ENCODE results near the gene KATNAL2. TPM values are rescaled to one million over a fixed set of nuclear protein-coding genes. Genes with fewer than 3 reads are reported as not detected.
"Not testable (repeated sequence)": the region's sequence is repeated elsewhere in the genome, so short reads cannot be mapped to it uniquely, and the experiment has no call there.

The KATNAL2 gene
- total RNA-seq, 2 donors from 2014 or later: 2.2 to 3.7 TPM

DNA sequence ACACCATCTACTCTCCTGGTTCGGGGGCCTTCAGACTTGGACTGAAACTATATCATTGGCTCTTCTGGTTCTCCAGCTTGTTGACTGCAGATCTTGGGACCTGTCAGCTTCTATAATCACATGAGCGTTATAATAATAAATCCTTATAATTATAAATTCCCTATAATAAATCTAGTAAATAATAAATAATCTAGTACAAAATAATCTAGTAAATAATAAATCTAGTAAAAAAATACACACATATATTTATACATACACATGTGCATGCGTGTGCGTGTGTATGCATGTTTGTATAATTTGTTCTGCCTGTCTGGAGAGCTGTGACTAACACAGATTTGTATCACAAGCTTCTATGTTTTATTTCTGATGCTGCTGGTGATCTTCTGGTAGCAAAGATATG, 40.8 kb downstream of the KATNAL2 start:
- no peak overlapping the region for H3K27ac ChIP-seq
- TF ChIP-seq, protein P1, sequence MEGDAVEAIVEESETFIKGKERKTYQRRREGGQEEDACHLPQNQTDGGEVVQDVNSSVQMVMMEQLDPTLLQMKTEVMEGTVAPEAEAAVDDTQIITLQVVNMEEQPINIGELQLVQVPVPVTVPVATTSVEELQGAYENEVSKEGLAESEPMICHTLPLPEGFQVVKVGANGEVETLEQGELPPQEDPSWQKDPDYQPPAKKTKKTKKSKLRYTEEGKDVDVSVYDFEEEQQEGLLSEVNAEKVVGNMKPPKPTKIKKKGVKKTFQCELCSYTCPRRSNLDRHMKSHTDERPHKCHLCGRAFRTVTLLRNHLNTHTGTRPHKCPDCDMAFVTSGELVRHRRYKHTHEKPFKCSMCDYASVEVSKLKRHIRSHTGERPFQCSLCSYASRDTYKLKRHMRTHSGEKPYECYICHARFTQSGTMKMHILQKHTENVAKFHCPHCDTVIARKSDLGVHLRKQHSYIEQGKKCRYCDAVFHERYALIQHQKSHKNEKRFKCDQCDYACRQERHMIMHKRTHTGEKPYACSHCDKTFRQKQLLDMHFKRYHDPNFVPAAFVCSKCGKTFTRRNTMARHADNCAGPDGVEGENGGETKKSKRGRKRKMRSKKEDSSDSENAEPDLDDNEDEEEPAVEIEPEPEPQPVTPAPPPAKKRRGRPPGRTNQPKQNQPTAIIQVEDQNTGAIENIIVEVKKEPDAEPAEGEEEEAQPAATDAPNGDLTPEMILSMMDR (IDR thresholded peaks at IDR 0.05): no peak
- H3K9me3 ChIP-seq: no peaks in the 10 kb centered on the region
- no peaks in the 10 kb centered on the region for H3K27me3 ChIP-seq
- H3K4me3 ChIP-seq: no peak overlapping the region
- DNase-seq (ENCODE audit: low spot score): no peak
- no peaks in the 10 kb centered on the region for H3K4me1 ChIP-seq
- H3K36me3 ChIP-seq: no peaks in the 10 kb centered on the region

GRCh38 chr18:46963656-46964578, 46.5 kb downstream of the KATNAL2 start:
- H3K27ac ChIP-seq; DNase-seq (ENCODE audit: low spot score): not testable (repeated sequence)

DNA sequence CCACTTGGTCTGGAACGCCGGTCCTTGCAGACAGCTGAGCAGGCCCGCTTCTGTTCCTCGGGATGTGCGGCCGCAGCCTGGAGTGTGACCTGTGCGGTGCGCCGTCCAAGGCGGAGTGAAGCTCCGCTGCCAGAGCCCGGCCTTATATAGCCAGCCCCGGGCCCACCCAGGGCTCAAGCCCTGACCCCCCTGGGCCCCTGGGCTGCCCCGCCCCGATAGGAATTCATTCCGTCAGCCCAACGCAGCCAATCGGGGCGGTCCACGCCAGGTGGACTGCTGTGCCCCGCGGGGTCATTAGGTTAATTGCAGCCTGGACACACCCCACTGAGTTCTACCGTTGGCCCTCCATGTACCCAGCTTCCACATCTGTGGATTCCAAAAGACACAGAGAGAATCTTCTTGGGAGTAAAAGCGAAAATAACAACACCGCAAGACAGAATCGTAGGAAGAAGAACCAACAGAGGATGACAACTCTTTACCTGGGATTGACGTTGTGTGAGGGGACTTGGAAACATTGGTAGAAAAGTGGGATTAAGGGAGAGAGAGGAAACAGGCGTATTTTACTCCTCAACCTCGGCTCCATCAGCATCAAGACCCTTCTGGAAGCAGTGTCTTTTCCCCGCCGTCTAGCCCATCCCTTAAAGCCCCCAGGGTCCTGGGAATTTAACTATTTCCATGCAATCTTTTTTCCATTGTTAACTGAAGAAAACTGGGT, 47.3 kb downstream of the KATNAL2 start:
- DNase-seq (ENCODE audit: low spot score); H3K27ac ChIP-seq; H3K4me1 ChIP-seq; H3K36me3 ChIP-seq; H3K27me3 ChIP-seq; H3K9me3 ChIP-seq; H3K4me3 ChIP-seq: not testable (repeated sequence)

More at GRCh38 chr18:46963656-46964578, 46.5 kb downstream of the KATNAL2 start:
- not testable (repeated sequence) for H3K4me1 ChIP-seq, H3K9me3 ChIP-seq, H3K27me3 ChIP-seq, H3K4me3 ChIP-seq, H3K36me3 ChIP-seq

- not testable (repeated sequence) for DNase-seq (ENCODE audit: low spot score); H3K27me3 ChIP-seq; H3K4me3 ChIP-seq; H3K27ac ChIP-seq; H3K4me1 ChIP-seq; H3K9me3 ChIP-seq; H3K36me3 ChIP-seq
These were observed 48.9 kb downstream of the KATNAL2 start for GRCh38 chr18:46966266-46966665.

GRCh38 chr18:46969551-46969950, 52.1 kb downstream of the KATNAL2 start:
- not testable (repeated sequence) for H3K4me1 ChIP-seq; H3K27ac ChIP-seq; DNase-seq (ENCODE audit: low spot score); H3K9me3 ChIP-seq; H3K4me3 ChIP-seq; H3K27me3 ChIP-seq; H3K36me3 ChIP-seq

- not testable (repeated sequence) for H3K9me3 ChIP-seq; H3K4me3 ChIP-seq; H3K4me1 ChIP-seq; DNase-seq (ENCODE audit: low spot score); H3K36me3 ChIP-seq; H3K27me3 ChIP-seq; H3K27ac ChIP-seq
These were observed 102.5 kb downstream of the KATNAL2 start for GRCh38 chr18:47019870-47020269.

DNA sequence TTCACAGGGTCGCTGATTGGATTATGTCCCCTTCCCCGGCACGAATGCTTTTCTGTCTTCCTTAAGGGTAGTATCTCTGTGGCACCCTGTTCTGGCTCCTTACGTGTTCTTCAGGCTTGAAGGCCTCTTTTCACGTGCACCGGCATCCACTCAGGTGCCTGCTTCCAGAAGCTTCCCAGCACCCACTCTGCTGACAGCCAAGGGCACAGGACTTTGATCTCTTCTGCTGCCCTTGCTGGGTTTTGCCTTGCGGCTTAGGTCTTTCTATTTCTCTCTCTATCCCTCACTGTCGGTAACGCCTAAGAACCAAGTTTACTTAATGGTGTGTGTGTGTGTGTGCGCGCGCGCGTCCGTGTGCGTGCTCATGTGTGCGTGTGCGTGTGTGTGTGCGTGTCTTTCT, 103.4 kb downstream of the KATNAL2 start:
- not testable (repeated sequence) for H3K27me3 ChIP-seq; H3K9me3 ChIP-seq; H3K27ac ChIP-seq; H3K4me1 ChIP-seq; H3K36me3 ChIP-seq; H3K4me3 ChIP-seq; DNase-seq (ENCODE audit: low spot score)

GRCh38 chr18:47022821-47023220, 105.4 kb downstream of the KATNAL2 start:
- H3K27me3 ChIP-seq; H3K4me3 ChIP-seq; H3K27ac ChIP-seq; H3K36me3 ChIP-seq; H3K9me3 ChIP-seq; H3K4me1 ChIP-seq; DNase-seq (ENCODE audit: low spot score): not testable (repeated sequence)

GRCh38 chr18:47023769-47024465, 106.5 kb downstream of the KATNAL2 start:
- H3K4me1 ChIP-seq; H3K36me3 ChIP-seq; H3K9me3 ChIP-seq; H3K27me3 ChIP-seq; H3K27ac ChIP-seq; DNase-seq (ENCODE audit: low spot score); H3K4me3 ChIP-seq: not testable (repeated sequence)

- not testable (repeated sequence) for H3K4me1 ChIP-seq; H3K27me3 ChIP-seq; H3K36me3 ChIP-seq; DNase-seq (ENCODE audit: low spot score); H3K27ac ChIP-seq; H3K4me3 ChIP-seq; H3K9me3 ChIP-seq
These were observed 108.3 kb downstream of the KATNAL2 start for GRCh38 chr18:47025557-47026174.

DNA sequence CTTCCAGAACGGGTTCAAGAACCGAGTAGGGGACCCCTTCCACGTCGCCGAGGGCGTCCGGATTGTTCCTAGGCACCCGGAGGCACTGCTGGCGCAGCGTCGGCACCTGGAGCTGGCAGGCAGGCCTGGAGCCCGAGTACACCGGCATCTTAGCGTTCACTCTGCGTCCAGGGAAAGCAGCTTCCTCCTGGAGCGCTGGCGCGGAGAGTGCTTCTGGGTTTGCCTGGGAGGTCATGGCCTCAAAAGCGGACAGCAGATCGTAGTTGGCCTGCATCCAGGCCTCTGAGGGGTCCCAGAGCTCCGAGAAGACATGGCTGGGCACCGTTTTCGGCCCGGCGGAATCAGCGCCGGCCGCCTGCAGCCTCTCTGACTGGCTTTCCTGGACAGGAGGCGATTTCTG, 111.3 kb downstream of the KATNAL2 start:
- H3K9me3 ChIP-seq; H3K27me3 ChIP-seq; H3K4me1 ChIP-seq; H3K36me3 ChIP-seq; H3K4me3 ChIP-seq; DNase-seq (ENCODE audit: low spot score); H3K27ac ChIP-seq: not testable (repeated sequence)

DNA sequence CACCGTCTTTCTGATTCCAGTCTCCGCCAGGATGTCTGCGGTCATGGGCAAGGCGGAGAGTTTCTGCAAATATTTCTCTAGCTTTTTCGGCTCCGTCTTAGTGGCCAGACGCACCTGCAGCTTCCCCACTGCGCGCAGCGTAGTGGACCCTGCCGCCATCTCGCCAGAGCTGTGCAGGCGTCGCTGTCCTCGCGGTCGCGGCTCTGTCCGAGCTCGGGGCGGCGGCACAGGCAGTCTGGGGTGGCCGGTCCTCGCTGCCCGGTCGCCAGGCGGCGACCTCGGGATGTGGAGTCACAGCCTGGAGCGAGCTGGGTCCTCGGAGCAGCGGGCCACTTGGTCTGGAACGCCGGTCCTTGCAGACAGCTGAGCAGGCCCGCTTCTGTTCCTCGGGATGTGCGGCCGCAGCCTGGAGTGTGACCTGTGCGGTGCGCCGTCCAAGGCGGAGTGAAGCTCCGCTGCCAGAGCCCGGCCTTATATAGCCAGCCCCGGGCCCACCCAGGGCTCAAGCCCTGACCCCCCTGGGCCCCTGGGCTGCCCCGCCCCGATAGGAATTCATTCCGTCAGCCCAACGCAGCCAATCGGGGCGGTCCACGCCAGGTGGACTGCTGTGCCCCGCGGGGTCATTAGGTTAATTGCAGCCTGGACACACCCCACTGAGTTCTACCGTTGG, 112.4 kb downstream of the KATNAL2 start:
- not testable (repeated sequence) for H3K27me3 ChIP-seq; H3K9me3 ChIP-seq; H3K4me3 ChIP-seq; H3K36me3 ChIP-seq; DNase-seq (ENCODE audit: low spot score); H3K27ac ChIP-seq; H3K4me1 ChIP-seq

DNA sequence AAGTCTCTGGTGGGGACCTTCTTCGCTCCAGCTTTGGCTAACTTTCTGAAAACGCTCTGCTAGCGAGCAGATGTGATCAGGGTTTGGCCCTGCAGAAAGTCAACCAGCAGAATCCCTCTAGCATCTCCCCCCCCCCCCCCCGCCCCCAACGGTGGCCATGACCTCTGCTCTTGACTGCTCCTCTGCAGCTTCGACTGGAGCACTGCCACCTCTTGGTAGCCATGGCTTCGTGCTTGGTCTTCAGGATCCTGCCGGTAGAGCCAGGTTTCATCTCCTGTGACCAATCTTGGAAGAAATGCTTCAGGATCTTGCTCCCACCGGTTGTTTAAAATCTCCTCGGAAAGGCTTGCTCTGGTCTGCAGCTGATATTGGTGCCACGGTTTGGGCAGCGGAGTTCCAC, 113.5 kb downstream of the KATNAL2 start:
- not testable (repeated sequence) for H3K4me3 ChIP-seq

More for the DNA sequence above, 113.5 kb downstream of the KATNAL2 start:
- H3K27me3 ChIP-seq; DNase-seq (ENCODE audit: low spot score); H3K9me3 ChIP-seq; H3K4me1 ChIP-seq; H3K27ac ChIP-seq; H3K36me3 ChIP-seq: not testable (repeated sequence)

Data from right atrium auricular region (tissue), 2 donors.